GM19452 (cell line): ENCODE data around the gene CEP164.

Experiments used
- ATAC-seq: cut with Tn5 transposase; IDR thresholded peaks from one replicate; pipeline ENCODE4 v1.9.1; 2021; ENCODE audit not compliant: unreplicated experiment

CEP164 gene

DNA sequence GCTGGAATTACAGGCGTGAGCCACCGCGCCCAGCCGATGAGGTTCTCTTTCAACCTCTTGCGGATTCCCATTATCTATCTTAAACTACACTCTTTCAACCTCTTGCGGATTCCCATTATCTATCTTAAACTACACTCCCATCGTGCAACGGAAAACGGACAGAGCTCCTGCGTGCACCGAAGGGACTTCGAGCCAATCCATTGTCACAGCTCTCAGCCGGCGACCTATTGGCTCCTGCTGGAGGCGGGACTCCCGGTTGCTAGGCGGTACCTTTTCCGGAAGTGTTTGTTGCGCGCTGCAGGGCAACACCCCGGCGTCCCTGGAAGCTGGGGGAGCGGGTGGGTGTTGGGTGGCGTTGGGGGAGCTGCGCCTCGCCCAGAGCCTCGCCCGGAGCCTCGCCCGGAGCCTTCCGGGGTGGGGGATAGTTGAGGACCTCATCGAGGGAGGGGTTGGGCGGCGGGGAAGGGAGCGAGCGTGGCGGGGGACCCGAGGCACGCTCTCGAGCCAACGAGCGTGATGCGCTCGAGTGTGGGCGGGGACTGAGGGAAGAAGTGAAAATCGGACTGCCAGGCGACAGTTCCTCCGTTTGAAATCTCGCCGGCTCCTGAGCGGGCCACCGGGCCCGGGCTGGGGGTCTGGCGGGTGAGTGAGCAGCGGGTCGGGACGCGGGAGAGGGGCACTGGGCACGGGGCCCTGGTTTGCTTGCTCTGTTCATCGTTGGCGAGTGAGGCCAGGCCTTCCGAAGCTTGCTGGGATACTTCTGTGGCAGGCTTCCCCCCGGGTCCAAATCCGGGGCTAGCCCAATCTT, at the start of gene CEP164:
TSS of gene CEP164 (plus strand) at position 288 of the 808 bp plus-strand sequence. CDS start 10,733 bp downstream, outside the sequence.
- peak; percentile 95 for ATAC-seq

DNA sequence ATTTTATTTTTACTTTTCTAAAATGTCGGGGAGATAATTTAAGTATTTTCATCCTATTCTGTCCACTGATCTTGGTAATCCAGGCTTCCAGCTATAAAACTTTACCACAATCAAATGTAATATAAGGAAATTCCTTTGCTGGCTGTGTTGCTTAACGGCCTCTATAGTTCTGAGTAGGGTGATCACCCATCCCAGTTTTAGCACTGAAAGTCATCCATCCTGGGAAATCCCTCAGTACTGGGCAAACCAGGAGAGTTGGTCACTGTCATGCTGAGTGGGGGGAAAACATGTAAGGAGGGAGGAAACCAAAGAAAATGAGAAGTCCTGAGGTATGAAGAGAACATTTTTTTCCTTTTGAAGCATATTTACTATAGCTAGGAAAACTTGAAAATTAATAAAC, 49.3 kb upstream of the CEP164 start:
- no peak for ATAC-seq

DNA sequence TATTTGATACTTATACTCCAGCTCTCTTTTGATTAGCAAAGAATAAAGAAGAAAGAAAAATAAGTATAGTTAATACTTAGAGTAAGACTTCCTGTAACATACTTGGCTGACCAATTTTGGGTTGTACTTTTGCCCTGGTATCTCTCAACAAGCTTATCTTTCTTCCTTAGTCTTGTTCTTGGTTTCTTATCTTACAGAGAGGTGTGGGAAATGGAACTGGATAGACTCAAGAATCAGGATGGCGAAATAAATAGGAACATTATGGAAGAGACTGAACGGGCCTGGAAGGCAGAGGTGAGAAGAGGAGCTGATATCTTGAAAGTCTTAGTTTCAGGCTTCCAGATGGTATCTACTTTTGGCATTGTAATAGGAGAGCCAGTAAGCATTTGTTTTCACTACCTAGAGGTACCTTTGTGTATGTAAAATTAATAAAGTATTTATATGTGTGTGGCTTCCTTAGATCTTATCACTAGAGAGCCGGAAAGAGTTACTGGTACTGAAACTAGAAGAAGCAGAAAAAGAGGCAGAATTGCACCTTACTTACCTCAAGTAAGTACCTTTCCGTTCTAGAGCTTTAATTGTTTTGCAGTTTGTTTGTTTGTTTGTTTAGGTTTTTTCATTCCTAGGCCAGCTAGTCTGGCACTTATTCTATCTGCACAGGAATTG, 47.8 kb upstream of the CEP164 start:
- no peak for ATAC-seq

GRCh38 chr11:117281159-117281558, 46.5 kb upstream of the CEP164 start:
- no peak for ATAC-seq

GRCh38 chr11:117281869-117282268, 45.8 kb upstream of the CEP164 start:
- no peak for ATAC-seq

- no peak for ATAC-seq
Measured at GRCh38 chr11:117282956-117283355, 44.7 kb upstream of the CEP164 start.

DNA sequence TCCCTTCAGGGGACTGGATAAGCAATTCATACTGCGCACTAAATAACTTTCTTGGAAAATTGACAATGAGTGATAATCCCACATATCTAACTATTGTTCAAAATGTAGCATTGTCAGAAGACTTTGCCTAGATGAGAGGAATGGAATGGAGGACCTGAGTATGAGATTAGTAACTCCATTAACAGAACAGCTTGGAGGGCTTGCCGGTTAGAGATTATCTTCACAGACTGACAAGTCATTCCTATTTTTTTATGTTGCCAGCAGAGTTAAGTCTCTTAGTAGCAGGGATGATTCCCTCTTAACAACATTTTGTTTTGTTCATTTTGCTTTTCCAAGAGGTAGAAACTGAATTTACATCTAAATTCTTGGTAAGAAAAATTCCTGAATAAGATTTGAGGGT, 43.6 kb upstream of the CEP164 start:
- ATAC-seq: no peak

GRCh38 chr11:117286588-117286987, 41.1 kb upstream of the CEP164 start:
- no peak for ATAC-seq

DNA sequence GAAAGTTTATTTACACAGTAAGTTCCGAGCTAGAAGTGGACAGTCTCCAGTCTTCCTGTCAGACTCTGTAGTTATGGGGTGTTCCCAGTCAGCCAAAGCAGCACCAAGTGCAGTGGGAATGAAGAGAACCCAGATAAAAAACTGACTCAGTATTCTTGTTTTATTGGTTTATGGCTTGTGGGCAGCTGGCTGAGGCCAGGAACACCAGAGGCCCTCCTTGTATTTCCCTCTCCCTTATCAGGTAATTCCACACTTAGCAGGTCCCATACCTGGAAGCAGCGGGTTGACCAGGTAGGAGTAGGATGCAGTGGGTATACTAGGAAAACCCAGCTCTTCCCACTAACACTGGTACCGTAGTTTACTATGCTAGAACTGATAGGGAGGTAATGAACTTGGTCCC, 40.0 kb upstream of the CEP164 start:
- ATAC-seq: no peak

GRCh38 chr11:117289795-117290194, 37.9 kb upstream of the CEP164 start:
- ATAC-seq: no peak

GRCh38 chr11:117290809-117291396, 36.8 kb upstream of the CEP164 start, which contains the start of gene BACE1-AS:
Gene BACE1-AS (plus strand): TSS chr11:117291346.
- no peak for ATAC-seq

DNA sequence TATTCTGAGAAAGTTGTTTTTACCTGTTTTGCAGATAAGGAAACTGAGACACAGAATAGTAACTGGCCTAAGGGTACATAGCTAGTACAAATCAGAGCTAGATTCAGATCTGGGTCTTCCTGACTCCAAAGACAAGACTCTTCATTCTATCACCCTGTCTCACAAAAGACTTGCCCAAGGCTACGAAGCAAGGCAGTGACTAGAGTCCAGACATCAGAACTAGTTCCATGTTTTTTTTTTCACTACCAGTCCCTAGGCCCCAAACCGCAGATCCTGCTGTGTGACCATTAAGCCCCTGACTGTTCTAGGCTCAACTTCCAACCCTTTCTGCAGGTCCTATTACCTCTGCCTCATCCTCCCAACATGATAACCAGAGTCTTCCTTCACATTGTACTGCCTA, 35.0 kb upstream of the CEP164 start:
- no peak for ATAC-seq

GRCh38 chr11:117295438-117296137, 32.1 kb upstream of the CEP164 start:
- ATAC-seq: no peak

DNA sequence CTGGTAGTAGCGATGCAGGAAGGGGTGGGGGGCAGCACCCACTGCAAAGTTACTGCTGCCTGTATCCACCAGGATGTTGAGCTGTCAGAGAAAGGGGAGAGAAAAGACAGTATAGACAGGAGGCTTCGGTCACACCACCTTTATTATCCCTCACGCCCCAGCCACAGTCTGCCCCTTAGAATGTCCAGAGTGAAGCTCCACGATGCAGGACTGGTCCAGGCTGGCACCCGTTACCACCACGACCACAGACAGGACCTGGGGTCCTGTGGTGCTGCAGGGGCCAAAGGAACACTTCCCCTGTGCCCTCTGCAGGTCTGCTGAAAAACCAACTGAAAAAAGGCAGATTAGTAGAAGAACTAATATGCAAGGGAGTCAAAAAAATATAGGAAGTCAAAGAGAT, 30.8 kb upstream of the CEP164 start:
- no peak for ATAC-seq

DNA sequence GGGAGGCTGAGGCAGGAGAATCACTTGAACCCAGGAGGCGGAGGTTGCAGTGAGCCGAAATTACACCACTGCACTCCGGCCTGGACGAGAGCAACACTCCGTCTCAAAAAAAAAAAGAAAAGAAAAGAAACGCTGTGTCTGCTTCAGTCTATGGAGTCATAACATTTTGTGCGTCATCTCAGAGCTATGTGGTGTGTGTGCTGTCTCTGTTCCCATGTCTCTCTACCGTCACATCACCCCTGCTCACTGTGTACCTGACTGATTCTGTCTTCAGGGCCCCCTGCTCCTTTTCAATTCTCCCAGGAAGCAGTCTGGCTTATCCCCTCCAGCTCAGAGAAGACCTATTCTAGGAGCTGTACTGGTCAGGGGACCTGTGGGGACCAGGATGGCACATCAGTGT, 29.5 kb upstream of the CEP164 start:
- no peak for ATAC-seq

DNA sequence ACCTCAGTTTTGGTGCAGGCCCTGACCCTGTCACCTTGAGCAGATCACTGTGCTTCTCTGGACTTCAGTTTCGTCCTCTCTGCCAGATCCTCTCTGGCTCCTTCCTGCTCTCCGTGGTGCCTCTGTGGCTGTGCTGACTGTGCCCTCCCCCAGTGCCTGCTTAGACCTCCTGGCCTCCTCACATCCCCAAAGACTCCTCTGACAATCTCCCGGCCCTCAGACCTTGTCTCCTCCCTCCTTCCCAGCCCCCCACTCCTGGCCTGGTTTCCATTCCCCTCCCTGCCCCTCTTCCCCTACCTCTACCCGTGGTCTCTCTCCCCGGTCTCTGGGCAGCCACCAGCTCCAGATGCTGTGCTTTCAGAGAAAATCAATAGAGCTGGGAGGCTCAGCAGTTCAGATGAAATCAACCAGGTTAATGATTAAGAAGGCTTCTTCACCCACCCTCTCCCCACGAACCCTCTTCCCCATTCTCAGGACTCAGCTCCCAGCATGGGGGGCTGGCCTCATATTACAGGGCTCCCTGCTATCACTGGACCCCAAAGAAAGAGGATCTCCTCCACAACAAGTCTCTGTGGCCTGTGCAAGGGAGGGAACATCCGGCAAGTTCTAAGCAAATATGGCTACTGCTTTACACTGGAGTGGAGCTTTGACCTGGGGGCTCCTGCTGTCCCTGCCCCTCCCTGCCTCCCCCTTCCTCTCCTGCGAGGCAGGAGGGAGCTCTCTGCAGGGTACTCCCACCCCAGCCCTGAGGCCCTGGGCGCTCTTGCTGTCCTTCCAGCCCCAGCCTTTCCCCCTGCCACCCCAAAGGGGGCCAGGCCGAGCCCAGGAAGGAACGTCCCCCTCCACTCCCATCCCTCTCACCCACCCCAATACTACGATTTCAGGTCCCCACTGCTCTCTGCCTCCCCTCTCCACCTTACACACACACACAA, 28.0 kb upstream of the CEP164 start:
- no peak for ATAC-seq

DNA sequence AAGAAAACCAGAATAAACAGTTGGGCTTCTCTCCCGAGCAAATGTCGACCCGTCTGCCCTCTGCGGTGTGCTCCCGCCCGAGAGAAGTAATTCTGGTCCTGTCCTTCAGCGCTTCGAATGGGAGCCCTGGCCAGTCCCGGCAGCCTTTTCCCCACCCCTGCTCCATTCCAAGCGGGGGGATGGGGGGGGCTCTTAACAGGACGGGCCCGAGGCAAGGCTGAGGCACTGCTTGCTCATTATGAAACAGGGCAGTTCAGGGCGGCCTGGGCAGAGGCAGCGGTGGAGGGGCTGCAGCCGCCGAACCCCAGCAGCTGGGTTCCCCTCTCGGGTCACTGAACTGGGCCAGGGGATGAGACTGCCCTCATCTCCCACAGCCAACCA, 27.4 kb upstream of the CEP164 start:
- no peak for ATAC-seq

DNA sequence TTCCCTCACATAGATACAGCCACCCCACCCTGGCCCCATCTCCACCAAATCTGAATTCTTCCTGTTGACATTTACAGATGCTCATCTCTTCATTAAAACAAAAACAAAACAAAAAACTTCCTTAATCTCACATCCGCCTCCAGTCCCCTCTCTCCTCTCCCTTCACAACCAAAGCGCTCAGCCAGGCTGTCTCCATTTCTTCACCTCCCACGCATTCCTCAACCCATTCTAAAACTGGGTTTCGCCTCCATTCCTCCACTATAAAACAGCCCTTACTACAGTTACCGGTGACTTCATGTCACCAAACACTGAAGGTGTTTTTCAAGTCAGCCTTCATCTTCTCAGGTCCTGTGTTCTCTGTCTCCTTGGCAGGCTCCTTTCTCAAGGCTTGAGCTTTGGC, 26.9 kb upstream of the CEP164 start:
- ATAC-seq: no peak

DNA sequence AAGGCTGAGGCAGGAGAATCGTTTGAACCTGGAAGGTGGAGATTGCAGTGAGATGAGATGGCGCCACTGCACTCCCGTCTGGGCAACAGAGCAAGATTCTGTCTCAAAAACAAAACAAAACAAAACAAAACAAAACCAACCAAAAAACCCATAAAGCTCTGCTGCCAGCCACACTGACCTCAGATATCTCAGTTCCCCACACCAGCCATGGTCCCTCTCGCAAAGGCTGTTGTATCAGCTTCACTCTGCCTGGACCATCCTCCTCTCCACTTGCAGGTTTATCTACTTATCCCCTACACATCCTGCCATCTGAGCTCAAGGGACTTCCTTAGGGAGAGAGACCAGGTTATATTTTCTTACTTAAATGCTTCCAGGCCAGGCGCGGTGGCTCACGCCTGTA, 25.4 kb upstream of the CEP164 start:
- ATAC-seq: no peak

GRCh38 chr11:117303101-117303500, 24.6 kb upstream of the CEP164 start:
- ATAC-seq: no peak
